B cell (primary cell): Measurements from ENCODE around the gene CLEC11A. TPM values are rescaled to one million over a fixed set of nuclear protein-coding genes. Genes with fewer than 3 reads are reported as not detected.
"Not testable (repeated sequence)": the region's sequence is repeated elsewhere in the genome, so short reads cannot be mapped to it uniquely, and the experiment has no call there.

ENCODE experiments used
- ATAC-seq: fragments of 200-7000 bp; cut with Tn5 transposase; one replicate; pipeline ENCODE4 v1.10.0; 2021; ENCODE audit warnings: low read depth, mild to moderate bottlenecking, moderate number of reproducible peaks, moderate library complexity
- CTCF ChIA-PET: fragments of 350-600 bp; sonication (Branson Sonifier 250); formaldehyde crosslinking; loops from one replicate; lab custom pipeline; 2021; ENCODE audit warnings: antibody characterized with exemption, inconsistent platforms; lab: Charles Lee
- POLR2A ChIA-PET: fragments of 350-600 bp; sonication (Branson Sonifier 250); formaldehyde crosslinking; loops from one replicate; lab custom pipeline; 2021; ENCODE audit warnings: antibody characterized with exemption; lab: Charles Lee
- DNase-seq: peaks from one replicate; pipeline ENCODE4 v3.0.0; 2013
- H2AFZ ChIP-seq: 2 replicates; pipeline ENCODE4 v1.6.1; 2012; ENCODE audit warnings: mild to moderate bottlenecking, low read depth, low read length; ENCODE audit not compliant: insufficient read depth, poor library complexity, severe bottlenecking
- H3K27ac ChIP-seq, 2 donors: 1 replicate in 1 of 2; 2 replicates in 1 of 2; pipeline ENCODE4 v1.5.1; 2012 to 2013; ENCODE audit warnings: low read length in 2 of 2, mild to moderate bottlenecking in 2 of 2, moderate library complexity in 1 of 2
- H3K27me3 ChIP-seq, 4 experiments: fragments of 200-600 bp in 1 of 4; sonication (generic) in 1 of 4; replicated peaks in 1 of 4; 1 replicate in 2 of 4; 2 replicates in 2 of 4; pipeline versions ENCODE4 v1.6.1 to v1.7.0; 2013 to 2016; ENCODE audit warnings: low read length in 3 of 4, mild to moderate bottlenecking in 2 of 4, mixed read lengths in 1 of 4, moderate library complexity in 1 of 4; ENCODE audit not compliant: insufficient read depth in 4 of 4, control insufficient read depth in 3 of 4; ENCODE audit errors: control extremely low read depth in 1 of 4
- H3K36me3 ChIP-seq, 2 experiments: replicated peaks in 1 of 2; 1 replicate in 1 of 2; 2 replicates in 1 of 2; pipeline versions ENCODE4 v1.6.1 to v1.7.1; 2013; ENCODE audit warnings: low read length in 1 of 2; ENCODE audit not compliant: insufficient read depth in 2 of 2, control insufficient read depth in 1 of 2; ENCODE audit errors: control extremely low read depth in 1 of 2, extremely low read depth in 1 of 2
- H3K4me1 ChIP-seq, 2 donors: fragments of 200-600 bp in 1 of 2; sonication (generic) in 1 of 2; 1 replicate in 1 of 2; 2 replicates in 1 of 2; pipeline versions ENCODE4 v1.5.1 to v1.6.1; 2013 to 2017; ENCODE audit warnings: low read length in 2 of 2; ENCODE audit not compliant: control insufficient read depth in 2 of 2, insufficient read depth in 2 of 2
- H3K4me2 ChIP-seq: replicated peaks from 2 replicates; pipeline ENCODE3; 2012; ENCODE audit warnings: mild to moderate bottlenecking, low read depth, low read length; ENCODE audit not compliant: poor library complexity, severe bottlenecking
- H3K4me3 ChIP-seq, 5 experiments: fragments of 200-600 bp in 1 of 5; sonication (generic) in 1 of 5; 1 replicate in 3 of 5; 2 replicates in 2 of 5; pipeline versions ENCODE4 v1.5.1 to v1.7.0; 2011 to 2016; ENCODE audit warnings: low read length in 4 of 5, mild to moderate bottlenecking in 4 of 5, low read depth in 2 of 5, control low read depth in 1 of 5, moderate library complexity in 1 of 5; ENCODE audit not compliant: insufficient read depth in 1 of 5; ENCODE audit errors: control extremely low read depth in 1 of 5, extremely low read depth in 1 of 5
- H3K79me2 ChIP-seq: fragments of 200-600 bp; sonication (generic); one replicate; pipeline ENCODE4 v1.6.0; 2016; ENCODE audit warnings: low read length; ENCODE audit not compliant: control insufficient read depth, insufficient read depth
- H3K9ac ChIP-seq: fragments of 200-600 bp; sonication (generic); 2 replicates; pipeline ENCODE4 v1.6.1; 2017; ENCODE audit warnings: mild to moderate bottlenecking, low read length, moderate library complexity
- H3K9me3 ChIP-seq, 3 donors: one replicate each; pipeline versions ENCODE4 v1.6.1 to v1.7.1; 2013; ENCODE audit warnings: low read length in 2 of 3; ENCODE audit not compliant: control insufficient read depth in 2 of 3, insufficient read depth in 1 of 3; ENCODE audit errors: control extremely low read depth in 1 of 3
- H4K20me1 ChIP-seq: 2 replicates; pipeline ENCODE4 v1.6.0; 2012; ENCODE audit warnings: mild to moderate bottlenecking, low read length; ENCODE audit not compliant: insufficient read depth, control insufficient read depth, poor library complexity, severe bottlenecking
- H3K27ac Mint-ChIP-seq: one replicate; pipeline ENCODE4 v1.8.0; 2021; ENCODE audit warnings: mixed read lengths
- H3K27me3 Mint-ChIP-seq: one replicate; pipeline ENCODE4 v1.8.0; 2021; ENCODE audit warnings: mixed read lengths
- H3K4me1 Mint-ChIP-seq: one replicate; pipeline ENCODE4 v1.8.0; 2021; ENCODE audit warnings: mixed read lengths
- H3K4me3 Mint-ChIP-seq: one replicate; pipeline ENCODE4 v1.8.0; 2021; ENCODE audit warnings: mixed read lengths
- H3K9me3 Mint-ChIP-seq: one replicate; pipeline ENCODE4 v1.8.0; 2022; ENCODE audit warnings: mixed read lengths; ENCODE audit not compliant: insufficient read depth
- CTCF ChIP-seq: fragments of 200-600 bp; IDR thresholded peaks from one replicate; pipeline ENCODE4 v1.8.0; 2022; ENCODE audit warnings: antibody characterized with exemption, mild to moderate bottlenecking
- EZH2 ChIP-seq: IDR thresholded peaks from 2 replicates; pipeline ENCODE4 v1.6.1; 2012; ENCODE audit warnings: borderline replicate concordance, low read depth, mild to moderate bottlenecking, moderate library complexity, low read length; ENCODE audit not compliant: insufficient read depth, poor library complexity, severe bottlenecking
- WGBS: methylation state at CpG from one replicate; pipeline ENCODE4 v1.1.5; 2013; ENCODE audit warnings: missing lambda C conversion rate; ENCODE audit not compliant: insufficient coverage; 5-methylcytosine and 5-hydroxymethylcytosine counted together
- intact Hi-C: fragments of 100-400 bp; cut with micrococcal nuclease; formaldehyde crosslinking; loops from one replicate; pipeline ENCODE4 v1.10.0; 2022
- polyA plus RNA-seq: library from polyadenylated mRNA; depleted of rRNA; stranded (reverse); fragments of >200 nt; gene quantifications from 2 replicates; pipeline ENCODE4 v1.2.3, GENCODE V29; 2012
- total RNA-seq, 2 donors: library from RNA; stranded (reverse); fragments of 120-200 nt in 1 of 2; gene quantifications; 1 replicate in 1 of 2; 2 replicates in 1 of 2; pipeline versions ENCODE4 v1.2.3 to v1.2.4, GENCODE V29; 2013 to 2022

CLEC11A gene
- total and polyA plus RNA-seq, 2 donors (not counting 1 experiment from before 2014, with no cell fraction given) = 0.52 to 1.6 TPM

- H3K27ac Mint-ChIP-seq = no peak overlapping the region
- Histone ChIP-seq H3K4me2 (no peak overlapping the region), H3K79me2 (no peaks in the 10 kb centered on the region), H2AFZ (no peak overlapping the region), H3K4me1 (no peaks in the 10 kb centered on the region), H3K27me3 (no peaks in the 10 kb centered on the region), H3K27ac (no peak overlapping the region), H3K9ac (no peak overlapping the region), H3K4me3 (no peak overlapping the region), H3K9me3 (peaks cover 0 to 4% (median 1%) of the 10 kb centered on the region in 3 donors), H4K20me1 (no peaks in the 10 kb centered on the region), H3K36me3 (no peaks in the 10 kb centered on the region)
- no peaks in the 10 kb centered on the region for H3K9me3 Mint-ChIP-seq
- no peak for TF ChIP-seq CTCF
- no peak for TF ChIP-seq EZH2
- H3K4me1 Mint-ChIP-seq = no peaks in the 10 kb centered on the region
- ATAC-seq = no peak
- DNase-seq = no peak
- no peak overlapping the region for H3K4me3 Mint-ChIP-seq
- POLR2A ChIA-PET = no interaction called here
- peaks cover 25% of the 10 kb centered on the region for H3K27me3 Mint-ChIP-seq
- CTCF ChIA-PET = no interaction called here
- WGBS = 30% methylated on average over 4 of the region's 5 CpGs
- intact Hi-C loops = no loop called here
Measured at GRCh38 chr19:50768277-50768676, 45.1 kb downstream of the CLEC11A start.

GRCh38 chr19:50770164-50770563, 47.0 kb downstream of the CLEC11A start, which contains the start of gene GPR32:
Gene GPR32, plus strand, starts transcription at chr19:50770464. Its CDS starts 137 bp downstream, at chr19:50770601.
- H3K9me3 ChIP-seq, H3K4me1 ChIP-seq, H3K27ac ChIP-seq, H3K4me3 ChIP-seq, CTCF ChIA-PET, POLR2A ChIA-PET, H3K79me2 ChIP-seq, intact Hi-C loops, H3K9ac ChIP-seq, DNase-seq, H4K20me1 ChIP-seq, H3K4me3 Mint-ChIP-seq, H3K4me1 Mint-ChIP-seq, ATAC-seq, H2AFZ ChIP-seq, H3K4me2 ChIP-seq, H3K36me3 ChIP-seq, H3K9me3 Mint-ChIP-seq, H3K27ac Mint-ChIP-seq, H3K27me3 ChIP-seq: not testable (repeated sequence)
- 75% methylated on average over 1 of the region's 2 CpGs for WGBS
- peaks cover 28% of the 10 kb centered on the region for H3K27me3 Mint-ChIP-seq
